DND-41 (cell line): ENCODE results near the gene MBOAT7.

Experiments
- EZH2 ChIP-seq: IDR thresholded peaks from 3 replicates; pipeline ENCODE4 v1.6.1; 2012; ENCODE audit warnings: borderline replicate concordance, low read depth, mild to moderate bottlenecking, moderate library complexity, low read length, inconsistent platforms; ENCODE audit not compliant: severe bottlenecking
- TF ChIP-seq, protein P1 (sequence below): IDR thresholded peaks from 2 replicates; pipeline ENCODE4 v1.5.1; 2012; ENCODE audit warnings: borderline replicate concordance, low read length, moderate library complexity, mild to moderate bottlenecking; ENCODE audit not compliant: poor library complexity, severe bottlenecking; ENCODE audit errors: extremely low read depth

DNA sequence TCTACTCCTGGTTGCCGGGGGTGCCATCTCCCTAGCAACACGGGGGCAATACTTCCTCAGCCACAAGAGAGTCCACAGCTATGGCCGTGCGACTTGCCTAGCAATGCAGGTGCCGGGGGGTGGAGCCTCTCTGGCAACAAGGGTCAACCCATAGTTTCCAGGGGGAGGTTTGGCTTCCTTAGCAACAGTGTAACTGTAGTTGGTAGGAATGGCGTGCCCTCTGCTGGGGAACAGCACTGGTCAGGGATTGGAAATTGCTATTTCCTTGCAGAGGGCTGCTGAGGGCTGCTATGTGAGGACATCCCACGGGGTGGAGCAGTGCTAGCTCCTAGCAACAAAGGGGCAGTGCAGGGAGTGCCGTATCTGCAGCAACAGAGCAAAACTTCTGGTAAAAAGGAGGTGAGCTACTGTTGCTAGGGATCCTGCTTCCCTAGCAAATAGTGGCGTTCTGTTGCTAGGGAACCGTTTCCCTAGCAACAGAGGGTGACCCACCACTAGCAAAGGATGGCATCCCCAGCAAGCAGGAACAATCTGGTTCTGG is 9.4 kb downstream of the MBOAT7 start:
- TF ChIP-seq, protein P1, sequence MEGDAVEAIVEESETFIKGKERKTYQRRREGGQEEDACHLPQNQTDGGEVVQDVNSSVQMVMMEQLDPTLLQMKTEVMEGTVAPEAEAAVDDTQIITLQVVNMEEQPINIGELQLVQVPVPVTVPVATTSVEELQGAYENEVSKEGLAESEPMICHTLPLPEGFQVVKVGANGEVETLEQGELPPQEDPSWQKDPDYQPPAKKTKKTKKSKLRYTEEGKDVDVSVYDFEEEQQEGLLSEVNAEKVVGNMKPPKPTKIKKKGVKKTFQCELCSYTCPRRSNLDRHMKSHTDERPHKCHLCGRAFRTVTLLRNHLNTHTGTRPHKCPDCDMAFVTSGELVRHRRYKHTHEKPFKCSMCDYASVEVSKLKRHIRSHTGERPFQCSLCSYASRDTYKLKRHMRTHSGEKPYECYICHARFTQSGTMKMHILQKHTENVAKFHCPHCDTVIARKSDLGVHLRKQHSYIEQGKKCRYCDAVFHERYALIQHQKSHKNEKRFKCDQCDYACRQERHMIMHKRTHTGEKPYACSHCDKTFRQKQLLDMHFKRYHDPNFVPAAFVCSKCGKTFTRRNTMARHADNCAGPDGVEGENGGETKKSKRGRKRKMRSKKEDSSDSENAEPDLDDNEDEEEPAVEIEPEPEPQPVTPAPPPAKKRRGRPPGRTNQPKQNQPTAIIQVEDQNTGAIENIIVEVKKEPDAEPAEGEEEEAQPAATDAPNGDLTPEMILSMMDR: no peak
- no peak for TF ChIP-seq EZH2
